Uterus (tissue), 4 donors: ENCODE measurements around the gene SMOC2. TPM values are rescaled to one million over a fixed set of nuclear protein-coding genes. Genes with fewer than 3 reads are reported as not detected.

Experiments
- DNase-seq, 2 donors: peaks; one replicate each; pipeline ENCODE4 v3.0.0-alpha.2; 2019 to 2020
- H3K27ac ChIP-seq, 2 donors: fragments of 200-600 bp; sonication (generic); 1 replicate in 1 of 2; 2 replicates in 1 of 2; pipeline ENCODE4 v1.5.1; 2016 to 2018
- H3K27me3 ChIP-seq, 2 donors: fragments of 200-600 bp; sonication (generic); one replicate each; pipeline ENCODE4 v1.5.1; 2018 to 2019; ENCODE audit warnings: control low read depth in 1 of 2
- H3K36me3 ChIP-seq, 2 donors: fragments of 200-600 bp; sonication (generic); one replicate each; pipeline ENCODE4 v1.5.1; 2019; ENCODE audit warnings: control low read depth in 1 of 2
- H3K4me1 ChIP-seq, 2 donors: fragments of 200-600 bp; sonication (generic); one replicate each; pipeline ENCODE4 v1.5.1; 2018 to 2019; ENCODE audit warnings: control low read depth in 1 of 2
- H3K4me3 ChIP-seq, 2 donors: fragments of 200-600 bp; sonication (generic); 1 replicate in 1 of 2; 2 replicates in 1 of 2; pipeline ENCODE4 v1.5.1; 2018 to 2019; ENCODE audit warnings: mild to moderate bottlenecking in 1 of 2
- H3K9me3 ChIP-seq, 2 donors: fragments of 200-600 bp; sonication (generic); one replicate each; pipeline ENCODE4 v1.5.1; 2019; ENCODE audit warnings: control low read depth in 1 of 2
- POLR2A ChIP-seq, 2 donors: fragments of 450-650 bp; IDR thresholded peaks; one replicate each; pipeline ENCODE4 v1.6.1; 2016; ENCODE audit warnings: antibody characterized with exemption in 2 of 2, mild to moderate bottlenecking in 1 of 2, moderate library complexity in 1 of 2
- intact Hi-C: fragments of 100-400 bp; cut with DNase I; formaldehyde crosslinking; loops from one replicate; pipeline ENCODE4 v1.15.1; 2023; ENCODE audit warnings: low total_unique reads
- total RNA-seq, 4 donors: library from RNA; depleted of rRNA in 3 of 4; stranded (reverse); fragments of >200 nt in 3 of 4; gene quantifications; one replicate each; pipeline versions ENCODE4 v1.1.0 to v1.2.4, GENCODE V29; 2014 to 2023
- TF ChIP-seq, protein P1 (sequence below), 4 experiments: fragments of 200-600 bp in 2 of 4; fragments of 450-650 bp in 2 of 4; sonication (generic) in 2 of 4; IDR thresholded peaks; one replicate each; pipeline ENCODE4 v1.5.1; 2016 to 2019; ENCODE audit warnings: antibody characterized with exemption in 4 of 4, mild to moderate bottlenecking in 2 of 4, moderate library complexity in 1 of 4
- donor health status: DM: yes; HTN: yes; CAD: no.

The SMOC2 gene
- total RNA-seq, 4 donors from 2014 or later, result 98.2 to 139 (median 121) TPM

GRCh38 chr6:168658059-168658458 lies 217.1 kb downstream of the SMOC2 start:
- Histone ChIP-seq H3K9me3 (no peaks in the 10 kb centered on the region), H3K36me3 (no peaks in the 10 kb centered on the region), H3K4me3 (no peak overlapping the region), H3K27ac (no peak overlapping the region), H3K27me3 (no peaks in the 10 kb centered on the region), H3K4me1 (no peaks in the 10 kb centered on the region)
- peak in 1 of 2 donors; percentile 12 for DNase-seq
- TF ChIP-seq, protein P1, sequence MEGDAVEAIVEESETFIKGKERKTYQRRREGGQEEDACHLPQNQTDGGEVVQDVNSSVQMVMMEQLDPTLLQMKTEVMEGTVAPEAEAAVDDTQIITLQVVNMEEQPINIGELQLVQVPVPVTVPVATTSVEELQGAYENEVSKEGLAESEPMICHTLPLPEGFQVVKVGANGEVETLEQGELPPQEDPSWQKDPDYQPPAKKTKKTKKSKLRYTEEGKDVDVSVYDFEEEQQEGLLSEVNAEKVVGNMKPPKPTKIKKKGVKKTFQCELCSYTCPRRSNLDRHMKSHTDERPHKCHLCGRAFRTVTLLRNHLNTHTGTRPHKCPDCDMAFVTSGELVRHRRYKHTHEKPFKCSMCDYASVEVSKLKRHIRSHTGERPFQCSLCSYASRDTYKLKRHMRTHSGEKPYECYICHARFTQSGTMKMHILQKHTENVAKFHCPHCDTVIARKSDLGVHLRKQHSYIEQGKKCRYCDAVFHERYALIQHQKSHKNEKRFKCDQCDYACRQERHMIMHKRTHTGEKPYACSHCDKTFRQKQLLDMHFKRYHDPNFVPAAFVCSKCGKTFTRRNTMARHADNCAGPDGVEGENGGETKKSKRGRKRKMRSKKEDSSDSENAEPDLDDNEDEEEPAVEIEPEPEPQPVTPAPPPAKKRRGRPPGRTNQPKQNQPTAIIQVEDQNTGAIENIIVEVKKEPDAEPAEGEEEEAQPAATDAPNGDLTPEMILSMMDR (IDR thresholded peaks at IDR 0.05), result peak in 1 of 4 experiments; percentile 9
- no peak for TF ChIP-seq POLR2A (IDR thresholded peaks at IDR 0.05)
- intact Hi-C loops, result no loop called here

- H3K4me1 ChIP-seq, result no peaks in the 10 kb centered on the region
- intact Hi-C loops, result no loop called here
- no peaks in the 10 kb centered on the region for H3K36me3 ChIP-seq
- no peaks in the 10 kb centered on the region for H3K27me3 ChIP-seq
- TF ChIP-seq, protein P1 (IDR thresholded peaks at IDR 0.05), result no peak
- no peak for TF ChIP-seq POLR2A (IDR thresholded peaks at IDR 0.05)
- no peaks in the 10 kb centered on the region for H3K9me3 ChIP-seq
- H3K4me3 ChIP-seq, result no peak overlapping the region
- DNase-seq, result no peak
- no peak overlapping the region for H3K27ac ChIP-seq
Measured at GRCh38 chr6:168660400-168660945, 219.5 kb downstream of the SMOC2 start.

- no peak for TF ChIP-seq POLR2A (IDR thresholded peaks at IDR 0.05)
- TF ChIP-seq, protein P1 (IDR thresholded peaks at IDR 0.05), result no peak
- Histone ChIP-seq H3K9me3 (no peaks in the 10 kb centered on the region), H3K27ac (no peak overlapping the region), H3K27me3 (no peaks in the 10 kb centered on the region), H3K4me1 (no peaks in the 10 kb centered on the region), H3K36me3 (no peaks in the 10 kb centered on the region), H3K4me3 (no peak overlapping the region)
- intact Hi-C loops, result no loop called here
- peak in 1 of 2 donors; percentile 6 for DNase-seq
Measured at GRCh38 chr6:168662301-168662936, 221.4 kb downstream of the SMOC2 start.

- DNase-seq, result peak in 1 of 2 donors; percentile 9
- Histone ChIP-seq H3K4me1 (no peaks in the 10 kb centered on the region), H3K27me3 (no peaks in the 10 kb centered on the region), H3K4me3 (no peak overlapping the region), H3K9me3 (no peaks in the 10 kb centered on the region), H3K36me3 (no peaks in the 10 kb centered on the region), H3K27ac (no peak overlapping the region)
- no peak for TF ChIP-seq POLR2A (IDR thresholded peaks at IDR 0.05)
- TF ChIP-seq, protein P1 (IDR thresholded peaks at IDR 0.05), result no peak
- intact Hi-C loops, result no loop called here
Measured at GRCh38 chr6:168663041-168663440, 222.1 kb downstream of the SMOC2 start.

GRCh38 chr6:168664956-168665355 lies 224.0 kb downstream of the SMOC2 start:
- H3K27me3 ChIP-seq, result no peaks in the 10 kb centered on the region
- no peak for DNase-seq
- TF ChIP-seq, protein P1 (IDR thresholded peaks at IDR 0.05), result no peak
- no peak for TF ChIP-seq POLR2A (IDR thresholded peaks at IDR 0.05)
- H3K9me3 ChIP-seq, result no peaks in the 10 kb centered on the region
- H3K4me1 ChIP-seq, result no peaks in the 10 kb centered on the region
- intact Hi-C loops, result no loop called here
- no peak overlapping the region for H3K27ac ChIP-seq
- no peak overlapping the region for H3K4me3 ChIP-seq
- no peaks in the 10 kb centered on the region for H3K36me3 ChIP-seq
